Heart left ventricle (tissue), 16 donors: ENCODE data around the gene CD164L2. TPM values are rescaled to one million over a fixed set of nuclear protein-coding genes. Genes with fewer than 3 reads are reported as not detected.

ENCODE experiments used
- ATAC-seq, 4 donors: fragments of 200-7000 bp; cut with Tn5 transposase; one replicate each; pipeline ENCODE4 v1.9.1; 2020 to 2022; ENCODE audit warnings: moderate library complexity in 4 of 4, mild to moderate bottlenecking in 3 of 4, moderate number of reproducible peaks in 1 of 4
- DNase-seq, 5 donors: peaks; one replicate each; pipeline ENCODE4 v3.0.0-alpha.2; 2020
- H3K27ac ChIP-seq, 12 donors: fragments of 200-600 bp; sonication (generic) in 4 of 12; one replicate each; pipeline versions ENCODE4 v1.5.0 to v1.8.0; 2016 to 2022; ENCODE audit warnings: mild to moderate bottlenecking in 2 of 12
- H3K27me3 ChIP-seq, 9 donors: fragments of 200-600 bp; sonication (generic) in 2 of 9; one replicate each; pipeline versions ENCODE4 v1.5.1 to v1.8.0; 2016 to 2022; ENCODE audit warnings: mild to moderate bottlenecking in 3 of 9
- H3K36me3 ChIP-seq, 9 donors: fragments of 200-600 bp; sonication (generic) in 2 of 9; one replicate each; pipeline versions ENCODE4 v1.5.0 to v1.8.0; 2018 to 2022; ENCODE audit warnings: mild to moderate bottlenecking in 2 of 9
- H3K4me1 ChIP-seq, 12 donors: fragments of 200-600 bp; sonication (generic) in 4 of 12; one replicate each; pipeline versions ENCODE4 v1.5.0 to v1.8.0; 2016 to 2022; ENCODE audit warnings: mild to moderate bottlenecking in 3 of 12
- H3K4me3 ChIP-seq, 12 donors: fragments of 200-600 bp; sonication (generic) in 4 of 12; one replicate each; pipeline versions ENCODE4 v1.5.0 to v1.8.0; 2017 to 2022; ENCODE audit warnings: mild to moderate bottlenecking in 9 of 12, moderate library complexity in 4 of 12
- H3K9me3 ChIP-seq, 12 donors: fragments of 200-600 bp; sonication (generic) in 4 of 12; one replicate each; pipeline versions ENCODE4 v1.5.0 to v1.8.0; 2016 to 2022; ENCODE audit warnings: mild to moderate bottlenecking in 1 of 12
- CTCF ChIP-seq, 12 donors: fragments of 200-600 bp; sonication (generic) in 4 of 12; IDR thresholded peaks; one replicate each; pipeline versions ENCODE4 v1.5.0 to v1.8.0; 2018 to 2022; ENCODE audit warnings: antibody characterized with exemption in 12 of 12, mild to moderate bottlenecking in 5 of 12
- POLR2A ChIP-seq, 2 donors: fragments of 450-650 bp; IDR thresholded peaks; one replicate each; pipeline ENCODE4 v1.6.1; 2017; ENCODE audit warnings: antibody characterized with exemption in 2 of 2, mild to moderate bottlenecking in 2 of 2, moderate library complexity in 2 of 2
- WGBS, 4 donors: extraction: QIAGEN DNeasy Blood & Tissue Kit in 2 of 4; methylation state at CpG; one replicate each; pipeline versions ENCODE4 v1.1.5 to v1.1.7; 2013 to 2018; 5-methylcytosine and 5-hydroxymethylcytosine counted together
- intact Hi-C, 10 donors: fragments of 100-400 bp; cut with DNase I; formaldehyde crosslinking; loops; one replicate each; pipeline versions ENCODE4 v1.11.1 to v1.14.2; 2022
- polyA plus RNA-seq, 2 donors: library from polyadenylated mRNA; stranded (reverse); fragments of 200-250 nt; gene quantifications; one replicate each; pipeline ENCODE4 v1.2.3, GENCODE V29; 2013
- total RNA-seq, 9 donors: library from RNA; depleted of rRNA in 2 of 9; stranded (reverse); fragments of >200 nt in 2 of 9; fragmentation: NEBNext Ultra II Directional in 3 of 9; extraction: Animal tissue kit (Norgen Biotek cat#: 25700) in 3 of 9; gene quantifications; one replicate each; pipeline versions ENCODE4 v1.1.0 to v1.2.4, GENCODE V29; 2016 to 2023
- donor health status: ischemic (EF 13 %, LVEDD 7.1; RV severe dilation, severe dysfunction).
- donor health status: healthy with polysubstance abuse.
- donor health status: DM: no; HTN: yes; CAD: no.
- donor health status: DM: no; HTN: no; CAD: no.
- donor health status: ischemic (EF 25% LVEDD 6.9; RV normal size, moderate dysfunction).
- donor health status: ischemic (EF 25% LVEDD 5.7; RV mildly dilated, moderate dysfunction).
- donor health status: healthy.
- donor health status: DM: yes; HTN: yes; CAD: no.
- donor health status: ischemic (EF 35%, LVEDD 5.7; RV mildly dilated, moderate dysfunction).
- donor health status: nonischemic (EF 11% LVEDD 7.7; RV severe dilation, severe dysfunction).
- donor health status: DM: yes; HTN: yes; CAD: no.
- donor health status: PGD.
- donor health status: ischemic (EF 29% LVEDD 5.4; RV normal size, mild dysfunction).
- donor health status: nonischemic (EF 23%, LVEDD 6.1; RV moderate dilation, normal function).

CD164L2 gene
- total and polyA plus RNA-seq, 11 donors, result not detected

GRCh38 chr1:27416387-27417111 is 33.4 kb upstream of the CD164L2 start:
- Histone ChIP-seq H3K27ac (peak overlapping the region in 7 of 12 donors; percentile 20 to 86 (median 75)), H3K36me3 (peaks cover 0 to 82% (median 73%) of the 10 kb centered on the region in 9 donors), H3K9me3 (no peaks in the 10 kb centered on the region), H3K4me1 (peaks cover 3 to 67% (median 56%) of the 10 kb centered on the region in 12 donors), H3K4me3 (no peak overlapping the region), H3K27me3 (no peaks in the 10 kb centered on the region)
- DNase-seq (peak in 1 of 5 donors; percentile 47), ATAC-seq (peak in 3 of 4 donors; percentile 35 to 50 (median 40))
- TF ChIP-seq CTCF (IDR thresholded peaks at IDR 0.05) (peak; percentile 51 to 73 (median 66)), POLR2A (IDR thresholded peaks at IDR 0.05) (no peak)
- whole genome bisulfite sequencing, 4 donors, result 60 to 71% (median 69%) methylated on average over 3 of the region's 3 CpGs
- intact Hi-C loops, result loop anchor here in 4 of 10 donors (5.0 kb wide), 3 partner anchors 71 to 191 kb away; partner anchors contain the start of gene AHDC1 (in 1 of the 4)

- Histone ChIP-seq H3K4me1 (peaks cover 3 to 55% (median 41%) of the 10 kb centered on the region in 12 donors), H3K4me3 (no peak overlapping the region), H3K9me3 (no peaks in the 10 kb centered on the region), H3K27me3 (no peaks in the 10 kb centered on the region), H3K27ac (peak overlapping the region in 4 of 12 donors; percentile 11 to 64 (median 26)), H3K36me3 (peaks cover 0 to 100% (median 98%) of the 10 kb centered on the region in 9 donors)
- no peak for DNase-seq
- 89 to 93% (median 90%) methylated on average over 1 of the region's 1 CpG for WGBS, 4 donors
- intact Hi-C loops, result loop anchor here in 1 of 10 donors (5.0 kb wide), 1 partner anchor 248 kb away; no protein-coding TSS in a partner anchor
- TF ChIP-seq CTCF (IDR thresholded peaks at IDR 0.05) (no peak), POLR2A (IDR thresholded peaks at IDR 0.05) (no peak)
- no peak for ATAC-seq
Measured at GRCh38 chr1:27414091-27414490, 31.0 kb upstream of the CD164L2 start.

- DNase-seq (peak in 1 of 5 donors; percentile 68), ATAC-seq (peak; percentile 29 to 86 (median 76))
- TF ChIP-seq CTCF (IDR thresholded peaks at IDR 0.05), result no peak
- no peak for TF ChIP-seq POLR2A (IDR thresholded peaks at IDR 0.05)
- intact Hi-C loops, result loop anchor here in 1 of 10 donors (5.0 kb wide), 1 partner anchor 249 kb away; no protein-coding TSS in a partner anchor
- H3K27me3 ChIP-seq, result no peaks in the 10 kb centered on the region
- no peak overlapping the region for H3K4me3 ChIP-seq
- peaks cover 3 to 44% (median 31%) of the 10 kb centered on the region in 12 donors for H3K4me1 ChIP-seq
- peaks cover 0 to 100% (median 98%) of the 10 kb centered on the region in 9 donors for H3K36me3 ChIP-seq
- no peaks in the 10 kb centered on the region for H3K9me3 ChIP-seq
- peak overlapping the region in 10 of 12 donors; percentile 11 to 72 (median 38) for H3K27ac ChIP-seq
- 44 to 62% (median 51%) methylated on average over 4 of the region's 4 CpGs for WGBS, 4 donors
Measured at GRCh38 chr1:27413004-27413403, 29.9 kb upstream of the CD164L2 start.

GRCh38 chr1:27412502-27412901 is 29.4 kb upstream of the CD164L2 start:
- Histone ChIP-seq H3K4me3 (no peak overlapping the region), H3K4me1 (peaks cover 3 to 39% (median 26%) of the 10 kb centered on the region in 12 donors), H3K9me3 (no peaks in the 10 kb centered on the region), H3K27ac (peak overlapping the region in 9 of 12 donors; percentile 11 to 72 (median 40)), H3K27me3 (no peaks in the 10 kb centered on the region), H3K36me3 (peaks cover 0 to 100% (median 98%) of the 10 kb centered on the region in 9 donors)
- DNase-seq, result no peak
- no peak for TF ChIP-seq POLR2A (IDR thresholded peaks at IDR 0.05)
- TF ChIP-seq CTCF (IDR thresholded peaks at IDR 0.05), result no peak
- intact Hi-C loops, result loop anchor here in 1 of 10 donors (5.0 kb wide), 1 partner anchor 250 kb away; no protein-coding TSS in a partner anchor
- ATAC-seq, result no peak
- WGBS, 4 donors, result 85 to 90% (median 87%) methylated on average over 4 of the region's 4 CpGs
